Erythroblast (primary cell): ENCODE results near the gene SAA1.

Source experiments
- GATA1 ChIP-seq: IDR thresholded peaks from 2 replicates; pipeline ENCODE4 v1.6.1; 2011; ENCODE audit warnings: low read depth, mild to moderate bottlenecking, control low read depth, low read length, moderate library complexity
- POLR2A ChIP-seq: IDR thresholded peaks from 2 replicates; pipeline ENCODE4 v1.6.1; 2011; ENCODE audit warnings: mild to moderate bottlenecking, low read length

- no peak for TF ChIP-seq POLR2A
- no peak for TF ChIP-seq GATA1
Observed at GRCh38 chr11:18243783-18244362, 22.2 kb upstream of the SAA1 start.
